ENCODE measurements around the gene IL1F10.

The IL1F10 gene

GRCh38 chr2:113112441-113112840 is 44.7 kb downstream of the IL1F10 start:
- DNase-seq (ENCODE audit: low read depth), result no peak

- no peak for DNase-seq (ENCODE audit: low read depth)
These were observed 45.1 kb downstream of the IL1F10 start for GRCh38 chr2:113112871-113113270.

- DNase-seq (ENCODE audit: low read depth), result no peak
These were observed 46.0 kb downstream of the IL1F10 start for GRCh38 chr2:113113807-113114206.

- no peak for DNase-seq (ENCODE audit: low read depth)
These were observed 46.6 kb downstream of the IL1F10 start for GRCh38 chr2:113114224-113114945.

- DNase-seq (ENCODE audit: low read depth), result no peak
These were observed 47.2 kb downstream of the IL1F10 start for GRCh38 chr2:113114996-113115395.

- no peak for DNase-seq (ENCODE audit: low read depth)
These were observed 48.6 kb downstream of the IL1F10 start for GRCh38 chr2:113116100-113116958.

- DNase-seq (ENCODE audit: low read depth), result peak; percentile 54
These were observed 49.9 kb downstream of the IL1F10 start for GRCh38 chr2:113117541-113118262.

GRCh38 chr2:113118263-113118657 is 50.5 kb downstream of the IL1F10 start:
- DNase-seq (ENCODE audit: low read depth), result no peak

GRCh38 chr2:113119111-113119510 is 51.3 kb downstream of the IL1F10 start:
- no peak for DNase-seq (ENCODE audit: low read depth)

- no peak for DNase-seq (ENCODE audit: low read depth)
These were observed 53.1 kb downstream of the IL1F10 start for GRCh38 chr2:113120861-113121260.

- DNase-seq (ENCODE audit: low read depth), result no peak
These were observed 54.6 kb downstream of the IL1F10 start for GRCh38 chr2:113122364-113122763.

GRCh38 chr2:113123726-113124125 is 56.0 kb downstream of the IL1F10 start:
- DNase-seq (ENCODE audit: low read depth), result no peak

- no peak for DNase-seq (ENCODE audit: low read depth)
These were observed 56.6 kb downstream of the IL1F10 start for GRCh38 chr2:113124181-113124961.
